Body of pancreas (tissue), 4 donors: Measurements from ENCODE around the gene KIR3DL1. TPM values are rescaled to one million over a fixed set of nuclear protein-coding genes. Genes with fewer than 3 reads are reported as not detected.
"Not testable (repeated sequence)": the region's sequence is repeated elsewhere in the genome, so short reads cannot be mapped to it uniquely, and the experiment has no call there.

Source experiments
- ATAC-seq: fragments of 150-250 bp; one replicate; pipeline ENCODE4 v1.9.1; 2016
- DNase-seq, 4 donors: peaks; one replicate each; pipeline ENCODE4 v3.0.0-alpha.2; 2019
- H3K27ac ChIP-seq, 4 donors: fragments of 200-600 bp; sonication (generic); 1 replicate in 3 of 4; 2 replicates in 1 of 4; pipeline versions ENCODE4 v1.5.1 to v1.6.1; 2016 to 2019; ENCODE audit warnings: mild to moderate bottlenecking in 1 of 4, mixed read lengths in 1 of 4, moderate library complexity in 1 of 4
- H3K27me3 ChIP-seq, 2 donors: fragments of 200-600 bp; sonication (generic); one replicate each; pipeline ENCODE4 v1.6.0; 2016; ENCODE audit warnings: mild to moderate bottlenecking in 1 of 2
- H3K36me3 ChIP-seq, 2 donors: fragments of 200-600 bp; sonication (generic); replicated peaks in 1 of 2; 2 replicates each; pipeline ENCODE4 v1.5.1; 2016; ENCODE audit warnings: low read depth in 2 of 2; ENCODE audit not compliant: insufficient read depth in 1 of 2
- H3K4me1 ChIP-seq: fragments of 200-600 bp; sonication (generic); one replicate; pipeline ENCODE4 v1.6.0; 2016
- H3K4me3 ChIP-seq, 2 donors: fragments of 200-600 bp; sonication (generic); 1 replicate in 1 of 2; 2 replicates in 1 of 2; pipeline ENCODE4 v1.5.1; 2016 to 2019
- H3K9me3 ChIP-seq, 3 donors: fragments of 200-600 bp; sonication (generic); 1 replicate in 2 of 3; 2 replicates in 1 of 3; pipeline ENCODE4 v1.5.1; 2016
- WGBS, 2 donors: methylation state at CpG; one replicate each; pipeline ENCODE4 v1.1.5; 2017; 5-methylcytosine and 5-hydroxymethylcytosine counted together
- intact Hi-C: fragments of 100-400 bp; cut with DNase I; formaldehyde crosslinking; loops from one replicate; pipeline ENCODE4 v1.15.1; 2023
- total RNA-seq, 2 donors: library from RNA; depleted of rRNA; stranded (reverse); fragments of >200 nt; gene quantifications; one replicate each; pipeline ENCODE4 v1.1.0, GENCODE V29; 2016

Gene KIR3DL1
- total RNA-seq = not detected

DNA sequence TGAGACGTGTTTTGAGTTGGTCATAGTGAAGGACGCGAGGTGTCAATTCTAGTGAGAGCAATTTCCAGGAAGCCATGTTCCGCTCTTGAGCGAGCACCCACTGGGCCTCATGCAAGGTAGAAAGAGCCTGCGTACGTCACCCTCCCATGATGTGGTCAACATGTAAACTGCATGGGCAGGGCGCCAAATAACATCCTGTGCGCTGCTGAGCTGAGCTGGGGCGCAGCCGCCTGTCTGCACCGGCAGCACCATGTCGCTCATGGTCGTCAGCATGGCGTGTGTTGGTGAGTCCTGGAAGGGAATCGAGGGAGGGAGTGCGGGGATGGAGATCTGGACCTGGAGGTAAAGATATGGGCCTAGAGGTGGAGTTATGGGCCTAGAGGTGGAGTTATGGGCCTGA is at the start of gene KIR3DL1:
TSS of gene KIR3DL1 (plus strand) at position 218 of the 400 bp plus-strand sequence.
- WGBS, 2 donors = 80 to 82% methylated on average over 11 to 12 of the region's 17 CpGs
- H3K27ac ChIP-seq, H3K9me3 ChIP-seq, ATAC-seq, H3K4me1 ChIP-seq, DNase-seq, H3K27me3 ChIP-seq, H3K4me3 ChIP-seq, intact Hi-C loops, H3K36me3 ChIP-seq: not testable (repeated sequence)

DNA sequence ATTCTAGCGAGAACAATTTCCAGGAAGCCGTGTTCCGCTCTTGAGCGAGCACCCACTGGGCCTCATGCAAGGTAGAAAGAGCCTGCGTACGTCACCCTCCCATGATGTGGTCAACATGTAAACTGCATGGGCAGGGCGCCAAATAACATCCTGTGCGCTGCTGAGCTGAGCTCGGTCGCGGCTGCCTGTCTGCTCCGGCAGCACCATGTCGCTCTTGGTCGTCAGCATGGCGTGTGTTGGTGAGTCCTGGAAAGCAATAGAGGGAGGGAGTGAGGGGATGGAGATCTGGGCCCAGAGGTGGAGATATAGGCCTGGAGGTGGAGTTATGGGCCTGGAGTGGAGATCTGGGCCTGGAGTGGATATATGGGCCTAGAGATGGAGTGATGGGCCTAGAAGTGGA is 46.6 kb upstream of the KIR3DL1 start, which contains the start of gene KIR2DL1:
TSS of gene KIR2DL1 (plus strand) at position 148 of the 400 bp plus-strand sequence. CDS start at position 206, 58 bp downstream.
- not testable (repeated sequence) for H3K9me3 ChIP-seq, H3K4me1 ChIP-seq, H3K27ac ChIP-seq, H3K27me3 ChIP-seq, H3K4me3 ChIP-seq, H3K36me3 ChIP-seq, DNase-seq, ATAC-seq
- intact Hi-C loops = loop anchor here (10.0 kb wide), 1 partner anchor 85 kb away; the partner anchor contains the start of gene KIR3DL2
- WGBS, 2 donors = 86 to 91% methylated on average over 14 to 15 of the region's 15 CpGs

DNA sequence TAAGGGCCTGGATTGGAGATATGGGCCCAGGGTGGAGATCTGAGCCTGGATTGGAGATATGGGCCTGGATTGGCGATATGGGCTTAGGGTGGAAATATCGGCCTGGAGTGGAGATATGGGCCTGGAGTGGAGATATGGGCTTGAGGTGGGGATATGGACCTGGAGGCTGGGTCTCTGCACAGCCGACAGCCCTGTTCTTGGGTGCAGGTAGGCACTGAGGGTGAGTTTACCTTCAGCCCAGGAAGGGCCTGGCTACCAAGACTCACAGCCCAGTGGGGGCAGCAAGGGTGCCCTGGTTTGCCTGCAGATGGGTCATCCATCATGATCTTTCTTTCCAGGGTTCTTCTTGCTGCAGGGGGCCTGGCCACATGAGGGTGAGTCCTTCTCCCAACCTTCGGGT is 45.8 kb upstream of the KIR3DL1 start:
- not testable (repeated sequence) for H3K9me3 ChIP-seq, ATAC-seq, DNase-seq, H3K4me3 ChIP-seq, H3K36me3 ChIP-seq, H3K27me3 ChIP-seq, H3K27ac ChIP-seq, H3K4me1 ChIP-seq
- 75 to 77% methylated on average over 4 of the region's 4 CpGs for WGBS, 2 donors
- intact Hi-C loops = loop anchor here (10.0 kb wide), 1 partner anchor 84 kb away; the partner anchor contains the start of gene KIR3DL2

DNA sequence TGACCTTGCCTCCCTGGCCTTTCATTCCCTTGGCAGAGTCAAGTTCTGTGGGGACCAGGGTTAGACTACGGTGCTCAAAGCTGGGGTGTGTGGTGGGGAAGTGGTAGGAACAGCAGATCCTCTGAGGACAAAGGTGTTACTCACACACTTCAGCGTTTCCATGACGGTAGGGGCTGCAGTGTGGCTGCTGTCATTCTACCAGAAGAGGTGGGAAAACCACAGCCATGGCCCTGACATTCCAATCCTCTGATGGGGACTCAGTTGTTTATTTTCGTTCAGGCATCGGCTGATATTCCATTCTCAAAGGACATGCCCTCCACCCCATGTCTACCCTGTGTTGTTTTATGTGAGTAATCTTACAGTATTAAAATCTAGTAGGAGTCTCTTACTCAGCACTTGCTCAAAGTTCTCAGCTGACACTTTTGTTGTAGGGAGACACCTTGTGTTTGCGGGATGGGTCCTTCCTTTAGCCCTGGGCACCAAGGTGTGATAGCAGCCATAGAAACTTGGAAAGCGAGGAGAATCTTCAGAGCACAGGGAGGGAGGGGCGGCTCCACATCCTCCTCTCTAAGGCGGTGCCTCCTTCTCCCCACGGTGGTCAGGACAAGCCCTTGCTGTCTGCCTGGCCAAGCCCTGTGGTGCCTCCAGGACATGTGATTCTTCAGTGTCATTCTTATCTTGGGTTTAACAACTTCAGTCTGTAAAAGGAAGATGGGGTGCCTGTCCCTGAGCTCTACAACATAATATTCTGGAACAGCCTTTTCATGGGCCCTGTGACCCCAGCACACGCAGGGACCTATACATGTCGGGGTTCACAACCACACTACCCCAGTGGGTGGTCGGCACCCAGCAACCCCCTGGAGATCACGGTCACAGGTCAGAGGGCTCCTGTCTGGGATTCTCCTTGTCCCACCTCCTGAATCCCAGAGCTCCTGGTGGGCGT is 45.0 kb upstream of the KIR3DL1 start:
- not testable (repeated sequence) for DNase-seq, ATAC-seq, H3K36me3 ChIP-seq, H3K9me3 ChIP-seq, H3K4me1 ChIP-seq, H3K4me3 ChIP-seq, H3K27me3 ChIP-seq, H3K27ac ChIP-seq
- 54 to 71% methylated on average over 9 to 14 of the region's 15 CpGs for WGBS, 2 donors
- intact Hi-C loops = loop anchor here (10.0 kb wide), 1 partner anchor 84 kb away; the partner anchor contains the start of gene KIR3DL2

DNA sequence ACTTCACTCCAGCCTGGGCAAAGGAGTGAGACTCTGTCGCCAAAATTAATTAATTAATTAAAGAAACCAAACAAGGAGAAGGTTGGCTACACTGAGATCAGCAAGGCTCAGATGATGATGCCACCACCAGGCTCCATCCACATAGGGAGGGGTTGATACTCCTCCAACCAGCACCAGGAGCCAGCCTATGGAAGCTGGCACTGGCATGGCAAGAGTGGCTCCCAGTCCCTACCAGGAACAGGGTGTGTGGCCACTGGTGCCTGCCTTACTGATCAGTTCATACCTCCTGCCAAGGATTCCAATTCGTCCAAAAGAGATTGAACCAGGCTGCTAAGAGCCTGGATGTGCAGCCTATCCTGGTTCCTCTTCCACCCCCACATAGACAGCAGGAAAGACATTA is 43.6 kb upstream of the KIR3DL1 start:
- intact Hi-C loops = loop anchor here (10.0 kb wide), 1 partner anchor 82 kb away; the partner anchor contains the start of gene KIR3DL2
- DNase-seq, H3K9me3 ChIP-seq, H3K27me3 ChIP-seq, H3K27ac ChIP-seq, H3K4me1 ChIP-seq, ATAC-seq, H3K36me3 ChIP-seq, H3K4me3 ChIP-seq: not testable (repeated sequence)
- 21 to 49% methylated on average over 2 of the region's 2 CpGs for WGBS, 2 donors

DNA sequence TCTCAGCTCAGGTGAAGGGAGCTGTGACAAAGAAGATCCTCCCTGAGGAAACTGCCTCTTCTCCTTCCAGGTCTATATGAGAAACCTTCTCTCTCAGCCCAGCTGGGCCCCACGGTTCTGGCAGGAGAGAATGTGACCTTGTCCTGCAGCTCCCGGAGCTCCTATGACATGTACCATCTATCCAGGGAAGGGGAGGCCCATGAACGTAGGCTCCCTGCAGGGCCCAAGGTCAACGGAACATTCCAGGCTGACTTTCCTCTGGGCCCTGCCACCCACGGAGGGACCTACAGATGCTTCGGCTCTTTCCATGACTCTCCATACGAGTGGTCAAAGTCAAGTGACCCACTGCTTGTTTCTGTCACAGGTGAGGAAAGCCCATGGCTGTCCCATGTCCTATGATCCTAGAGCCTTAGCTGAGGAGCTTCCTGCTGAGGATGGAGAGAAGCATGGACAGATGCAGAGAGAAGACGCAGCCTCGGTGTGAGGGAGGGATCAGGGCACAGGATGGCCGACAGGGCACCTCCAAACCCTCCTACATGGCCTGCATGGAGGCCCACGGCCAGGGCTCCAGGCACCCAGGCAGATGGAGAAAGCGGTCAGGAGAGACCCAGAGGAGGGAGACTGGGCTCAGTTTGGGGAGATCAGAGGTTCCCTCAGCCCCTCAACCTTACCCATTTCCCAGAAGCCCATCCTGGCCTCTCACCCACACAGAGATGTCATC is 41.0 kb upstream of the KIR3DL1 start:
- H3K4me1 ChIP-seq, H3K27me3 ChIP-seq, ATAC-seq, H3K4me3 ChIP-seq, H3K9me3 ChIP-seq, DNase-seq, H3K36me3 ChIP-seq, H3K27ac ChIP-seq: not testable (repeated sequence)
- 48 to 61% methylated on average over 12 of the region's 12 CpGs for WGBS, 2 donors
- intact Hi-C loops = loop anchor here (10.0 kb wide), 1 partner anchor 80 kb away; the partner anchor contains the start of gene KIR3DL2

DNA sequence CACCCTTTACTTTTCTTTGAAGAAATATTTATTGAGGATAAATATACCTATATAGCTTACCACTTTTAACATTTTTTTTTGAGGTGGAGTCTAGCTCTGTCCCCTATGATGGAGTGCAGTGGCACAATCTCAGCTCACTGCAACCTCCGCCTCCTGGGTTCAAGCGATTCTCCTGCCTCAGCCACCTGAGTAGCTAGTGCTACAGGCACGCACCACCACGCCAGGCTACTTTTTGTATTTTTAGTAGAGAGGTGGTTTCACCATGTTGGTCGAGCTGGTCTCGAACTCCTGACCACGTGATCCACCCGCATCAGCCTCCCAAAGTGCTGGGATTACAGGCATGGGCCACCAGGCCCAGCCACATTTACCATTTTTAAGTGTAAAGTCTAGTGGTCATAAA is 40.4 kb upstream of the KIR3DL1 start:
- H3K4me3 ChIP-seq, H3K36me3 ChIP-seq, H3K4me1 ChIP-seq, DNase-seq, ATAC-seq, H3K27ac ChIP-seq, H3K9me3 ChIP-seq, H3K27me3 ChIP-seq: not testable (repeated sequence)
- intact Hi-C loops = loop anchor here (10.0 kb wide), 1 partner anchor 79 kb away; the partner anchor contains the start of gene KIR3DL2
- 60 to 72% methylated on average over 8 of the region's 8 CpGs for WGBS, 2 donors

DNA sequence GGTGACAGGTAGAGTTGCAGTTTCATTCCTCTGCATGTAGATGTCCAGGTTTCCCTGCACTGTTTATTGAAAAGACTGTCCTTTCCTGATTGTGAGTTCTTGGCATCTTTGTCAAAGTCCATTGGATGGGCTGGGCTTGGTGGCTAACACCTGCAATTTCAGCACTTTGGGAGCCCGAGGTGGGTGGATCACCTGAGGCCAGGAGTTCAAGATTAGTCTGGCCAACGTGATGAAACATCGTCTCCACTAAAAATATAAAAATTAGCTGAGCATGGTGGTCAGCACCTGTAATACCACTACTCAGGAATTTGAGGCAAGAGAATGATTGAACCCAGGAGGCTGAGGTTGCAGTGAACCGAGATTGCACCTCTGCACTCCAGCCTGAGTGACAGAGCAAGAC is 38.4 kb upstream of the KIR3DL1 start:
- DNase-seq, H3K4me3 ChIP-seq, H3K4me1 ChIP-seq, H3K27me3 ChIP-seq, ATAC-seq, H3K36me3 ChIP-seq, H3K9me3 ChIP-seq, H3K27ac ChIP-seq: not testable (repeated sequence)
- WGBS, 2 donors = 26 to 42% methylated on average over 4 of the region's 4 CpGs
- intact Hi-C loops = loop anchor here (10.0 kb wide), 1 partner anchor 77 kb away; the partner anchor contains the start of gene KIR3DL2

DNA sequence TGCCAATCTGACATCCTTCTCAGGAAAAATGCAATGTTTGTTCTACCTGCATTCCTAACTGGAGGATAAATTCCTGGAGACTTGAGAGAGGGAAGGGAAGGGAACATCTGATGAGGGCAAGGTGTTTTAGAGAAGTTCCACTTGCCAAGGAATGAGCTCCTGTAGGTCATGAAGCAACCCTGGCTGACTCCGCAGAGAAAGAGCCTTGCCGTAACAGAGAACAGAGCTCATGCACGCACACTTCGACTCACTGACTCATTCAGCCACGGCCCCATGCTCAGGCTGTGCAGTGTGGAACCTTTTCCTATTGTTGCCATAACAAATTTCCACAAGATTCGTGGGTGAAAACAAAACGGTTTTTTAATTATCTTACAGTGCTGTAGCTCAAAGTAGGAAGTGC is 37.4 kb upstream of the KIR3DL1 start:
- H3K27ac ChIP-seq, H3K9me3 ChIP-seq, H3K36me3 ChIP-seq, H3K4me3 ChIP-seq, DNase-seq, H3K27me3 ChIP-seq, H3K4me1 ChIP-seq, ATAC-seq: not testable (repeated sequence)
- intact Hi-C loops = loop anchor here (10.0 kb wide), 1 partner anchor 76 kb away; the partner anchor contains the start of gene KIR3DL2
- WGBS, 2 donors = 53 to 56% methylated on average over 7 of the region's 7 CpGs

DNA sequence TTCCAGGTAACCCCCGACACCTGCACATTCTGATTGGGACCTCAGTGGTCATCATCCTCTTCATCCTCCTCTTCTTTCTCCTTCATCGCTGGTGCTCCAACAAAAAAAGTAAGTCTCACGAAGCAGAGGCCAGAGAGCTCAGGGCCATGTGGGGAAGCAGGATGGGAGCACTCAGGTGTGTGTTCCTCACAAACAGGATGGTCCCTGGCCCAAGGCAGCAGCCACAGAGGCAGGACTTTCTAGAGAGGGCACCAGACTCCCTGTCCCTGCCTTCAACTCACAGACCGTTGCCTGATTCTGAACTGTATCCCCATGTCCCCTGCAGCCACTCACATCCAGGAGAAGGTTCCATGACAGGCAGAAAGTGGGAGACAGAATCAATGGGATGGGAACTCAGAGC is 33.4 kb upstream of the KIR3DL1 start:
- H3K9me3 ChIP-seq, DNase-seq, H3K4me1 ChIP-seq, ATAC-seq, H3K36me3 ChIP-seq, intact Hi-C loops, H3K27me3 ChIP-seq, H3K4me3 ChIP-seq, H3K27ac ChIP-seq: not testable (repeated sequence)
- WGBS, 2 donors = 64 to 67% methylated on average over 3 of the region's 4 CpGs

DNA sequence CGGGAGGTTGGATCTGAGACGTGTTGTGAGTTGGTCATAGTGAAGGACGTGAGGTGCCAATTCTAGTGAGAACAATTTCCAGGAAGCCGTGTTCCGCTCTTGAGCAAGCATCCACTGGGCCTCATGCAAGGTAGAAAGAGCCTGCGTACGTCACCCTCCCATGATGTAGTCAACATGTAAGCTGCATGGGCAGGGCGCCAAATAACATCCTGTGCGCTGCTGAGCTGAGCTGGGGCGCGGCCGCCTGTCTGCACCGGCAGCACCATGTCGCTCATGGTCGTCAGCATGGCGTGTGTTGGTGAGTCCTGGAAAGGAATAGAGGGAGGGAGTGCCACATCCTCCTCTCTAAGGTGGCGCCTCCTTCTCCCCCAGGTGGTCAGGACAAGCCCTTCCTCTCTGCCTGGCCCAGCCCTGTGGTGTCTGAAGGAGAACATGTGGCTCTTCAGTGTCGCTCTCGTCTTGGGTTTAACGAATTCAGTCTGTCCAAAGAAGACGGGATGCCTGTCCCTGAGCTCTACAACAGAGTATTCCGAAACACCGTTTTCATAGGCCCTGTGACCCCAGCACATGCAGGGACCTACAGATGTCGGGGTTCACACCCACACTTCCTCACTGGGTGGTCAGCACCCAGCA is 30.1 kb upstream of the KIR3DL1 start:
- H3K36me3 ChIP-seq, intact Hi-C loops, H3K4me3 ChIP-seq, ATAC-seq, H3K27ac ChIP-seq, H3K4me1 ChIP-seq, H3K27me3 ChIP-seq, DNase-seq, H3K9me3 ChIP-seq: not testable (repeated sequence)
- WGBS, 2 donors = 69 to 73% methylated on average over 23 to 24 of the region's 24 CpGs
